AG09309 (cell line): ENCODE results near the gene HOXD3.
A peak's percentile ranks its signal among the peaks of the same experiment; 100 is the strongest.

Experiments used
- DNase-seq: peaks from one replicate; pipeline ENCODE4 v3.0.0-alpha.2; 2010; ENCODE audit warnings: low read depth
- H3K4me3 ChIP-seq: 2 replicates; pipeline ENCODE4 v1.5.1; 2011; ENCODE audit warnings: mild to moderate bottlenecking, low read depth, low read length, moderate library complexity; ENCODE audit not compliant: control insufficient read depth
- TF ChIP-seq, protein P1 (sequence below): IDR thresholded peaks from 2 replicates; pipeline ENCODE4 v1.5.1; 2011; ENCODE audit warnings: mild to moderate bottlenecking, low read depth, low read length, inconsistent platforms; ENCODE audit not compliant: insufficient read depth, control insufficient read depth; ENCODE audit errors: missing control alignments

Gene HOXD3

DNA sequence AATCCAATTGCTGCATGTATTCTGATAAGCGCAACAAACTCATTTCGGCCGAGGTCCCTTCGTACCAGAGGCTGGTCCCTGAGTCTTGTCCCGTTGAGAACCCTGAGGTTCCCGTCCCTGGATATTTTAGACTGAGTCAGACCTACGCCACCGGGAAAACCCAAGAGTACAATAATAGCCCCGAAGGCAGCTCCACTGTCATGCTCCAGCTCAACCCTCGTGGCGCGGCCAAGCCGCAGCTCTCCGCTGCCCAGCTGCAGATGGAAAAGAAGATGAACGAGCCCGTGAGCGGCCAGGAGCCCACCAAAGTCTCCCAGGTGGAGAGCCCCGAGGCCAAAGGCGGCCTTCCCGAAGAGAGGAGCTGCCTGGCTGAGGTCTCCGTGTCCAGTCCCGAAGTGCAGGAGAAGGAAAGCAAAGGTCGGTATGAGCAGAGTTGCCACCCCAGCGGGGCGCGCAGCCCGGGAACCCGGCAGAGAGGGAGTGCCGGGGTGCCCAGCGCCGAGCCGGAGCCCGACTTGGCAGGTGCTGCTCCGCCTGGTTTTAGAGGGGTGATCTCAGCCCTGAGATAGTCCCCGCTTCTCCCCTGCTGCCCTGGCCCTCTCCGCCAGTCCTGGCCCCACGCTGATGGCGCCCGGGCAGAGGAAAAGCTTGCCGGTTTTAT is 39.8 kb upstream of the HOXD3 start:
- TF ChIP-seq, protein P1, sequence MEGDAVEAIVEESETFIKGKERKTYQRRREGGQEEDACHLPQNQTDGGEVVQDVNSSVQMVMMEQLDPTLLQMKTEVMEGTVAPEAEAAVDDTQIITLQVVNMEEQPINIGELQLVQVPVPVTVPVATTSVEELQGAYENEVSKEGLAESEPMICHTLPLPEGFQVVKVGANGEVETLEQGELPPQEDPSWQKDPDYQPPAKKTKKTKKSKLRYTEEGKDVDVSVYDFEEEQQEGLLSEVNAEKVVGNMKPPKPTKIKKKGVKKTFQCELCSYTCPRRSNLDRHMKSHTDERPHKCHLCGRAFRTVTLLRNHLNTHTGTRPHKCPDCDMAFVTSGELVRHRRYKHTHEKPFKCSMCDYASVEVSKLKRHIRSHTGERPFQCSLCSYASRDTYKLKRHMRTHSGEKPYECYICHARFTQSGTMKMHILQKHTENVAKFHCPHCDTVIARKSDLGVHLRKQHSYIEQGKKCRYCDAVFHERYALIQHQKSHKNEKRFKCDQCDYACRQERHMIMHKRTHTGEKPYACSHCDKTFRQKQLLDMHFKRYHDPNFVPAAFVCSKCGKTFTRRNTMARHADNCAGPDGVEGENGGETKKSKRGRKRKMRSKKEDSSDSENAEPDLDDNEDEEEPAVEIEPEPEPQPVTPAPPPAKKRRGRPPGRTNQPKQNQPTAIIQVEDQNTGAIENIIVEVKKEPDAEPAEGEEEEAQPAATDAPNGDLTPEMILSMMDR, result no peak
- DNase-seq, result no peak
- no peak overlapping the region for H3K4me3 ChIP-seq

DNA sequence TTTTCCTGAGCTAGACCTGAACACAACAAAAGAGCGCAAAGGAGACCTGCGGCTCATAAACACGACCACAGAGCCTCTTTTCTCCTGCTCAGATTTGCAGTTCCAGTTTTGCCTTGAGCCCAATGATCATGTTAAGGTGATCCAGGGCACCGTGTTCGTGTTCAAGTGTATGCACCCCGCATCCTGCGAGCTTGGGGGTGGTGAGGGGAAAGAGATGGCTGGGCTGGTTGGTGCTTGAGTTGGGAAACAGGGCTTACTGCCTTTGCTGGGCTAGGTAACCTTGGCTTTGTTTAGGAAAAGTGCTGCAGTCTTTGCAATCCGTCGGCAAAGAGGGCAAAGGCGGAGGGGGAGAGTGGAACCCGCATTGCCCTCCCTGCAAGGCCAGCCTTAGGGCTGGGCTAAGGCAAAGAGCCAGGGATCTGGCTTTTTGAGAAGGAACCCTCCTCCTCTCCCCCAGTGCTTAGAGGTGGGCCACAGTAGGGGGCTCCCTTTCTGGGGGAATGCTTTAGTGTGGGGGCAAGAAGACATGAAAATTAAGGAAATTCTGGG is 39.2 kb upstream of the HOXD3 start:
- no peak for DNase-seq
- TF ChIP-seq, protein P1, result no peak
- no peak overlapping the region for H3K4me3 ChIP-seq

DNA sequence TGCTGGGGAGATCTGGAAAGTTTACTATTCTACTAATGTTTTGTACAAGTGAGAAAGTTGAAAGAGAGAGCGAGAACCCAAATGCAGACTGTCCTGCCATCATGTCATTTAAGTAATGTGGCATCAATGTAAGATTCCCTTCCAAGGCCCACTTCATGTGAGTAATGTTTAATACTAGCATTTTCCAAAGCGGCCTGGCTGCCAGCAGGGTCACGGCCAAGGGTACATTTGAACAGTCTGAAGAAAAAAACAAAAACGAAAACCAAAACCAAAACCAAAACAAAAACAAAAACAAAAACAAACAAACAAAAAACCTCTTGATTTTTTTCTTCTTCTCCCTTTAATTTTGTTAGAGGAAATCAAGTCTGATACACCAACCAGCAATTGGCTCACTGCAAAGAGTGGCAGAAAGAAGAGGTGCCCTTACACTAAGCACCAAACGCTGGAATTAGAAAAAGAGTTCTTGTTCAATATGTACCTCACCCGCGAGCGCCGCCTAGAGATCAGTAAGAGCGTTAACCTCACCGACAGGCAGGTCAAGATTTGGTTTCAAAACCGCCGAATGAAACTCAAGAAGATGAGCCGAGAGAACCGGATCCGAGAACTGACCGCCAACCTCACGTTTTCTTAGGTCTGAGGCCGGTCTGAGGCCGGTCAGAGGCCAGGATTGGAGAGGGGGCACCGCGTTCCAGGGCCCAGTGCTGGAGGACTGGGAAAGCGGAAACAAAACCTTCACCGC is 38.3 kb upstream of the HOXD3 start:
- H3K4me3 ChIP-seq, result no peak overlapping the region
- no peak for DNase-seq
- TF ChIP-seq, protein P1, result peak; percentile 24

DNA sequence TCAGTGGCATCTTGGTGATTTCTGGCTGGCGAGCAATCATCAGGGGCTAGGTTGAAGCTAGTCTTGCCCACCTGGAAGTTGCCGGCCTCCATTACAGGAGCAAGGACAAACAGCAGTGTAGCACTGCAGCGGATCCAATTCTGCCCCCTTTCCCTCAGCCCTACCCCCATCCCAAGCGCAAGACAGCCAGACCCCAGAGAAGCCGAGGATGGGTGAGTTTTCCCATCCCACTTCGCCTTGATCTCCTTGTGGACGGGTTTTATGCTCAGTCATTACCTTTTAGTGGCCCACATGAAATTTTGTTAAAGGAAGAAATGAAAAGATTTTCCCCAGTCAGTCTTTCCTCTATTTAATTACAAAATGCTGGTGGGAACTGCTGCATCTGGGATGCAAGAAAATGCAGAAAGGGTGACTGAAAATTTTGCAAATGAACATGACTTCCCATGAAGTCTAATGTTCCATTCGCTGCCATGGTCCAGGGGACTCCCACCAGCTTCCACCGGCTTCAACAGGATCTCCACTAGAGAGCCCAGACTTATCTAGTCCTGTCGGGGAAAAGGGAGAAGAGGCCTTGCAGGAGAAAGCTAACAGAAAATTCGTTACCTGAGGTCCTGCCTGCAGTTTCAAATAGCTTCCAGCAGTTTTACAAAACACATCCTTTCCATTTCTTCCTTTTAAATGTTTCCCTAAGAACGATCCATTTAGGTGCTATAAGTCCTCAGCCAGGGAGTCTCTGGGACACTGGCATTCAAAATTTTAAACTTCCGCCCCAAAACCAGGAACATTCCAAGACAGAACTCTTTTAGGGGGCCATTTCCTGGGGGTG is 36.5 kb upstream of the HOXD3 start:
- H3K4me3 ChIP-seq, result no peak overlapping the region
- DNase-seq, result no peak
- TF ChIP-seq, protein P1, result no peak

DNA sequence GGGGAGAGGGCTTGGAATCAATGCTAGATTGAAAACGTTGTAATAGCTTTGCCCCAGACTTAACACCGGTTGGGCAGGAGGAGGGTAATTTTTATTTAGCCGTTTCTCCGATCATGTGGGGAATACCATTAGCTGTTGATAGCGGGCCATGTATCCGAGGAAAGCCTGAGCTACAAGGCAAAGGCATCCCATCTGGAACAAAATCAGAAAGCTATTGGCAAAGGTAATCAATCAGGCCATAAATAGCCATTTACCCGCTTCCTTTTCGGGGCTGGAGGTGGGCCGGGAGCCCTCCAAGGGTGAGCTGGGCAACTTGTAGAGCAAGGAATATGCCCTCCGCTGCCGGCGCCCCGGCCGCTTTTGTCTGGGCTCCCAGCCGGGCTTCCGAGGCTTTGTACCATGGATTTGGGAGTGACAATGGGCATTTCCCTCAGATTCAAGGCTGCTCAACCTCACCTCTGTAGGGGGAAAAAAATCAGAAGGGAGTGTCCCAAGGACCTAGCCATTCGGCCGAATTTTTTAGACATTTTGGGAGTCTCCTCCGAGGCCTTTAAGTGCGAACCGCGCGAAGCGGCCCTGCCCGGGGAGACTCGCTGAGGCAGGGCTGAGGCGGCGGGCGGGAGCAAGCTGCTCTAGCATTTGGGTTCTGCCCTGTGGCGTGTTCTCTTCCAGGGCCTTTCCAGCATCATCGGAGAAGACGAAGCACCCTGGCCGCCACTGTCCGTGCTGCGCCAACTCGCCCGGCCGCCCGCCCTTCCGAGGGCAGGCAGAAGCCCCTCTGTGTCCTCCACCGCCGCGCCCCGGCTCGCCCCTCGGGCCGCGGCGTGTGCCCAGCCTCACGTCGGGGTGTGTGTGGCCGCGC is 35.7 kb upstream of the HOXD3 start:
- TF ChIP-seq, protein P1, result no peak
- H3K4me3 ChIP-seq, result no peak overlapping the region
- no peak for DNase-seq
